Stomach smooth muscle (tissue), 2 donors: ENCODE results near the gene MEIKIN.
A peak's percentile ranks its signal among the peaks of the same experiment; 100 is the strongest.

Source experiments
- H3K27ac ChIP-seq: one replicate; pipeline ENCODE4 v1.7.0; 2013; ENCODE audit warnings: mild to moderate bottlenecking, low read length, inconsistent platforms
- H3K27me3 ChIP-seq, 2 donors: one replicate each; pipeline ENCODE4 v1.7.0; 2013; ENCODE audit warnings: low read length in 2 of 2; ENCODE audit not compliant: insufficient read depth in 2 of 2, control insufficient read depth in 1 of 2
- H3K36me3 ChIP-seq, 2 donors: one replicate each; pipeline ENCODE4 v1.7.0; 2013; ENCODE audit warnings: low read length in 2 of 2; ENCODE audit not compliant: control insufficient read depth in 2 of 2, insufficient read depth in 2 of 2
- H3K4me1 ChIP-seq: one replicate; pipeline ENCODE4 v1.7.0; 2013; ENCODE audit warnings: low read length; ENCODE audit not compliant: control insufficient read depth, insufficient read depth
- H3K4me3 ChIP-seq, 2 donors: one replicate each; pipeline ENCODE4 v1.7.0; 2013; ENCODE audit warnings: low read length in 2 of 2
- H3K9ac ChIP-seq, 2 donors: one replicate each; pipeline ENCODE4 v1.7.0; 2013; ENCODE audit warnings: low read length in 2 of 2, mild to moderate bottlenecking in 1 of 2
- H3K9me3 ChIP-seq, 2 donors: one replicate each; pipeline ENCODE4 v1.7.0; 2013; ENCODE audit warnings: low read length in 2 of 2; ENCODE audit not compliant: control insufficient read depth in 2 of 2
- donor health status: healthy.
- donor health status: Pancreatic carcinoma.

MEIKIN gene

DNA sequence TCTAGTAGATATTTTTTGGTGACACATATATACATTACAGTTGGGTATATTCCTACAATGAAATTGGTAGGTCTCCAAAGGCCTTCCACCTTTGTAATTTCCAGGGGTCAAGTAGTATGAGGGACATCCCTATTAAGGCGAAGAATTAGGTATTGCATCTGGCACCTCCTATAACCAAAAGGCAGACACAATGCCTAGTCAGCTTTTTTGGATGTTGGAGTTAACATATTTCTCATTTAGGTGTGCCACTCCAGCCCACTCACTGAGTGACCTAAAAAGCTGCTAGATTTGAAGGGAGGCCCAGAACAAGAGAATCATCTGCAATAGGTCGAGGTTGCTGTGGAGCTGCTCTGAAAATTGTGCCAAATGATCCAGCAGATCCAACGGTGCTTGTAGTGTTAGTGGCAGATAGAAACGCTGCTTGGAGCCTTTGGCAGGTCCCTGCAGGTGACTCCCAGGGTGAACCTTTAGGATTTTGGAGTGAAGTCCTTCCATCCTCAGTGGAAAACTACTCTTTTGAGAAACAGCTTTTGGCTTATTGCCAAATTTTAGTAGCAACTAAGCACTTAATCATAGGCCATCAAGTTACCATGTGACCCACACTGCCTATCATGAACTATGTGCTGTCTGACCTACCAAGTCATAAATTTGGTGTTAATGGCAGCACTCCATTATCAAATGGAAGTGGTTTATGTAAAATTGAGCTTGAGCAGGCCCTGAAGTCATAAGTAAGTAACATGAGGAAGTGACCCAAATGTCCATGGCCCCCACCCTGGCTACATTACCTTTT lies 132.9 kb downstream of the MEIKIN start:
- no peaks in the 10 kb centered on the region for H3K9me3 ChIP-seq
- no peak overlapping the region for H3K9ac ChIP-seq
- H3K36me3 ChIP-seq, result no peaks in the 10 kb centered on the region
- H3K27me3 ChIP-seq, result no peaks in the 10 kb centered on the region
- H3K4me1 ChIP-seq, result no peaks in the 10 kb centered on the region
- no peak overlapping the region for H3K4me3 ChIP-seq
- no peak overlapping the region for H3K27ac ChIP-seq

DNA sequence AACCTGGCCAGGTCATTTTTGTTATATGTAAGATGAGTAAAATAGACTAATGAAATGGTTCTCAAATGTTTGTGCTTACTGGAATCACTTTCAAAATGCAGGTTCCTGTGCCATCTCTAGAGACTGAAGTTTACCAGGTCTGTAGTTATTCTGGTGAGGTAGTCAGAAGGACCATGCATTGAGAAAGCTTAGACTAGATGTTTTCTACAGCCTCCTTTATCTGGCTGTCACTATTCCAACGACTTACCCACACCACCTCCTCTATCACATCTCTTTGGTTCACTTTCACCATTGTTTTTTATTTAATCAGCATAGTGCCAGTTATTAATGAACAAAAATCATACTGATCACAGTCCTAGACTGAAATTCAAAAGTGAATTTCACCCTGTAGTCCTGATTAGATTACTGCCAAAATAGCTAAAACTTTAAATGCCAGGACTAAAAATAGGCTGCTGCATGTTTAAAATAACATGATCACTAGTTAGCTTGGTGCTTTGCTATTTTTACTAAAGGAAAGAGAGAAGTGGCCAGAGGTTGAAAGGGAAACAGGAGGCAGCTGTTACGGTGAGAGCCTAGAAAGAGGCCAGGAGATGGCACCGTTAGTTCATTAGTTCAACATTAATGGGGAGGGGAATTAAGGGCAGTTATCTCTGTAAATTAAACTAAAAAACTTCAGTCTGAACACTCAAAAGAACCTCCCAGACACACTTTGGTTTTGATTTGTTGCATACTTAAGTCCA lies 134.8 kb downstream of the MEIKIN start:
- no peak overlapping the region for H3K4me3 ChIP-seq
- H3K9me3 ChIP-seq, result no peaks in the 10 kb centered on the region
- H3K36me3 ChIP-seq, result no peaks in the 10 kb centered on the region

DNA sequence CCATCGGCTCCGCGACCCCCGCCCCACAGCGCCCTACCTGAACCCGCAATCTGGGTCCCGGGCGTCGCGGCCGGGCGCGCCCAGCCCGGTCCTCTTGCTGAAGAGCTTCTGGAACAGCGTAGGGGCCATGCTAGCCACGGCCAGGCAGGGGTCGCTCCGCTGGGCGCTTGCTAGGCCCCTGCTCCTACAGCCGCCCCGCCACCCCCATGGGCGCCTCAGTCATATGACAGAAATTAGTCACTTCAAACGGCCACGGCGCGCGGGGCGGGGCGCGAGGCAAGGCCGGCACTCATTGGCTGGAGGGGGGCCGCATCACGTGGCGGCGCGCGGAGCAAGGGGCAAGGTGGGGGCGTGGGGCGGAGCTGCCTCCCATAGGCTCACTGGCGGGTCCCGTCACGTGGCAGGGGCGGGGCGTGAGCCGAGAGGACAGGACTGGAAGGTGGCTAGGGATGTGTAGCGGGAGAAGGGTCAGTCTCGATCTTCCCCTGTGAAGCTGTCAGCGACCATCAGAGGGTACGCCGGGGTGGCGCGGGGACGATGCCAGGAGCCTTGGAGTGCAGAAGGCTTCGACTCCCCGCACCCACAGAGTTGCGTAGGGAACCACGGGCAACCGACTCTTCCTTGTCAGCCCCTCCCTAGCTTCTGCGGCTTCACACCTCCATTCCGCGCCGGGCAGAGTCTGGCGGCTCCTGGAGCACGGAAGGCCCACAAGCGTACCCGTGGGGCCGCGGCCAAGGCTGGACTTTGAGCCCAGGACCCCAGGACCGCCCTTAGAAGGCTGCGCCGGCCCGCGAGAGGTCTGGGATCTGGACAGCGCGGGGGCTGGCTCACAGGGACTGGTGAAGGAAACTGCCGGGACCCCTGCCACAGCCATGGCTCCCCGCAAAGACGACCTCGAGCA lies 148.4 kb downstream of the MEIKIN start, which contains the start of gene FNIP1:
Gene FNIP1 (minus strand): TSS at position 225 of the 901 bp plus-strand sequence. CDS start 96 bp downstream, at position 129.
- Histone ChIP-seq H3K4me1 (no peaks in the 10 kb centered on the region), H3K27ac (peak within 1 kb of the TSS; percentile 94), H3K4me3 (peak within 1 kb of the TSS; percentile 91 to 95), H3K36me3 (no peaks in the 10 kb centered on the region), H3K9me3 (no peaks in the 10 kb centered on the region), H3K9ac (peak within 1 kb of the TSS; percentile 87 to 96), H3K27me3 (no peaks in the 10 kb centered on the region)

More for the DNA sequence above, 134.8 kb downstream of the MEIKIN start:
- H3K4me1 ChIP-seq, result no peaks in the 10 kb centered on the region
- H3K9ac ChIP-seq, result no peak overlapping the region
- H3K27me3 ChIP-seq, result no peaks in the 10 kb centered on the region
- H3K27ac ChIP-seq, result no peak overlapping the region

DNA sequence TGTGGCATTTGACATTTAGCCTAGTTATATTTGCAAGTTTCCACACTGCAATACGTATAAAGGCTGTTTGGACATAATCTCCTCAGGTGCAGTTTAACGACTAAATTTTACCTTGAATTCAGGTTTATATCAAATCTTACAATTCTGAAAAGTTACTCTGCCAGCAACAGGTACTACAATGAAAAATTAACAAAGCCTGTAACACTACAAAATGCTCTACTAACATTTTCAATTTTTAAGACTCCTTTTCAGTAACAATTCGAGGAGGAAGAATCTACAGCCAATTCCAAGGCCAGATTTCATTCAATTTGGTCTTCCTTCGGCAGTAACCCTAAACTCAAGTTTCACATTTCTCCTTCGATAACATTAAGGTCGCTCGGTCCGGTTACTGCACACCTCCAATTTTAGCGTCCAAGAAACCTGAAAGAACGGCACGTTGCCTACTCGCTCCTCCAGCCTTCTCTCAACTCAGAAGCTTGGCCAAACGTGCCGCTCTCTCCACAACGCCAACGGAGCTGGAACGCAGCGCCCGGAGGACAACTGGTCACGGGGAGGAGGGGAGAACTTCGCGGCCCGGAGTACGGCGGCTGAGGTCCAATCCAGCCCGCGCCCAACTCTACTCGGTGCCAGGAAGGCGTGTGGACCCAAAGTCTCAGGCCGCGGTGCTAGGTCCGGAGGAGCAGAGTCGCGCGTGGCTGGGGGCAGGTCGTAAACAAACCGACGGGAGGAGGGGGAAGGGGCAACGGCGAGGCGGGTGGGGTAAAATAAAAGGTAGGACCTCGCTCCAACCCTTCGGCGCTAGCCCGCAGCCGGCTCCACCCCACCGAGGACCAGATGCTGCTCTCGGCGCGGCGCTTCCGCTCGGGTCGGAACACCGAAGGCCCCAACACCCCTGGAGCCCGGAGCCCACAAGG lies 149.3 kb downstream of the MEIKIN start:
- H3K27me3 ChIP-seq, result no peaks in the 10 kb centered on the region
- no peaks in the 10 kb centered on the region for H3K9me3 ChIP-seq
- peak overlapping the region; percentile 80 to 91 for H3K4me3 ChIP-seq
- no peaks in the 10 kb centered on the region for H3K36me3 ChIP-seq
- H3K27ac ChIP-seq, result peak overlapping the region; percentile 94
- no peaks in the 10 kb centered on the region for H3K4me1 ChIP-seq
- peak overlapping the region; percentile 87 to 96 for H3K9ac ChIP-seq

DNA sequence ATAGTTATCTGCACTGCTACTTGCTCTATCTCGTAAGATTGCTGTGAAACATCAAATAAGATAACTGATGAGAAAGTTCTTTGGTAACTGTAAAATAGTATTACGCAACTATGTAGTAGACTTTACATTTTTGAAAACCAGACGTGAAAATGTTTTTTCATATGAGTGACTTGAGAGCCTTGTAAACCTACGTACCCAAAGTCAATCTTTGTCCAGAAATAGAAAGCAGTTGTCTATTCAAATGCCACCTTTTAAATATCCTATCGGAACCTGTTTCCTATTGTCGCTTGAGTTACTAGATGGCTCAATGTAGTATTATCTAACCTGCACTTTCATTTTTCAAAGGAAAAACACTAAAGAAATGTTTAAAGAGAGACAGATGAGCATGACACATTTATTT lies 150.2 kb downstream of the MEIKIN start:
- H3K4me1 ChIP-seq, result no peaks in the 10 kb centered on the region
- no peaks in the 10 kb centered on the region for H3K36me3 ChIP-seq
- H3K27ac ChIP-seq, result no peak overlapping the region
- no peak overlapping the region for H3K9ac ChIP-seq
- no peaks in the 10 kb centered on the region for H3K9me3 ChIP-seq
- H3K4me3 ChIP-seq, result peak overlapping the region; percentile 5 to 91
- no peaks in the 10 kb centered on the region for H3K27me3 ChIP-seq

DNA sequence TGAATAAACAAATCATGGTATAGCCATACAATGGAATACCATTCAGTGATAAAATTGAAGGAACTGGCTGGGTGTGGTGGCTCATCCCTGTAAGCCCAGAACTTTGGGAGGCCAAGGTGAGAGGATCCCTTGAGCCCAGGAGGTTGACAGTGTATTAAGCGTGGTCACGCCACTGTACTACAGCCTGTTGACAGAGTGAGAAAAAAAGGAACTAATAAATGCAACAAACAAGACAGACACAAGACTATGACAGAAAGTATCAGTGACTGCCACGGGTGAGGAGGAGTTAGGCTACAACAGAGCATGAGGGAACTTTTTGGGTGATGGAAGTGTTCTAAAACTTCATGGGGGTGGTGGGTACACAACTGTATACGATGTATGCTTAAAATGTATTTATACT lies 150.9 kb downstream of the MEIKIN start:
- H3K4me1 ChIP-seq, result no peaks in the 10 kb centered on the region
- no peaks in the 10 kb centered on the region for H3K36me3 ChIP-seq
- no peak overlapping the region for H3K27ac ChIP-seq
- no peaks in the 10 kb centered on the region for H3K9me3 ChIP-seq
- H3K9ac ChIP-seq, result no peak overlapping the region
- H3K4me3 ChIP-seq, result peak overlapping the region in 1 of 2 donors; percentile 4
- no peaks in the 10 kb centered on the region for H3K27me3 ChIP-seq

DNA sequence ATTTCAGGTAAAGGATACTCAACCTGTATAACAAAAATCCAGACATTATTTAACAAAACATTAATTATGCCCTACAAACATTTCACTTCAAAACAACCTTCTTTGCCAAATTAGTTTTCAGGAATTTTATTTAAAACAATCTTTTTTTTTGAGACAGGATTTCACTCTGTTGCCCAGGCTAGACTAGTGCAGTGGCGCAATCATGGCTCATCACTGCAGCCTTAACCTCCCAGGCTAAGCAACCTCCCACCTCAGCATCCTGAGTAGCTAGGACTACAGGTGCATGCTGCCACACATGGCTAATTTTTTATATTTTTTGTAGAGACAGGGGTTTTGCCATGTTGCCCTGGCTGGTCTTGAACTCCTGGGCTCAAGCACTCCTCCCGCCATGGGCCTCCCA lies 152.6 kb downstream of the MEIKIN start:
- Histone ChIP-seq H3K9me3 (no peaks in the 10 kb centered on the region), H3K27me3 (no peaks in the 10 kb centered on the region), H3K27ac (no peak overlapping the region), H3K4me1 (no peaks in the 10 kb centered on the region), H3K36me3 (no peaks in the 10 kb centered on the region), H3K9ac (no peak overlapping the region), H3K4me3 (no peak overlapping the region)

- Histone ChIP-seq H3K27ac (no peak overlapping the region), H3K4me3 (no peak overlapping the region), H3K9me3 (no peaks in the 10 kb centered on the region), H3K4me1 (no peaks in the 10 kb centered on the region), H3K36me3 (no peaks in the 10 kb centered on the region), H3K9ac (no peak overlapping the region), H3K27me3 (no peaks in the 10 kb centered on the region)
Observed at GRCh38 chr5:131791866-131792265, 153.6 kb downstream of the MEIKIN start.

GRCh38 chr5:131790550-131790949 lies 154.9 kb downstream of the MEIKIN start:
- Histone ChIP-seq H3K4me1 (no peaks in the 10 kb centered on the region), H3K27ac (no peak overlapping the region), H3K36me3 (no peaks in the 10 kb centered on the region), H3K4me3 (no peak overlapping the region), H3K27me3 (no peaks in the 10 kb centered on the region), H3K9ac (no peak overlapping the region), H3K9me3 (no peaks in the 10 kb centered on the region)

GRCh38 chr5:131789765-131790164 lies 155.7 kb downstream of the MEIKIN start:
- no peaks in the 10 kb centered on the region for H3K36me3 ChIP-seq
- no peaks in the 10 kb centered on the region for H3K27me3 ChIP-seq
- no peak overlapping the region for H3K27ac ChIP-seq
- no peaks in the 10 kb centered on the region for H3K9me3 ChIP-seq
- no peak overlapping the region for H3K9ac ChIP-seq
- H3K4me1 ChIP-seq, result no peaks in the 10 kb centered on the region
- H3K4me3 ChIP-seq, result no peak overlapping the region
